NK-92 (cell line): ENCODE results near the gene PRAMEF26.
"Not testable (repeated sequence)": the region's sequence is repeated elsewhere in the genome, so short reads cannot be mapped to it uniquely, and the experiment has no call there.

Experiments
- DNase-seq: peaks from one replicate; lab custom pipeline; 2025; ENCODE audit not compliant: unreplicated experiment; lab: John Stamatoyannopoulos, UW

Gene PRAMEF26

DNA sequence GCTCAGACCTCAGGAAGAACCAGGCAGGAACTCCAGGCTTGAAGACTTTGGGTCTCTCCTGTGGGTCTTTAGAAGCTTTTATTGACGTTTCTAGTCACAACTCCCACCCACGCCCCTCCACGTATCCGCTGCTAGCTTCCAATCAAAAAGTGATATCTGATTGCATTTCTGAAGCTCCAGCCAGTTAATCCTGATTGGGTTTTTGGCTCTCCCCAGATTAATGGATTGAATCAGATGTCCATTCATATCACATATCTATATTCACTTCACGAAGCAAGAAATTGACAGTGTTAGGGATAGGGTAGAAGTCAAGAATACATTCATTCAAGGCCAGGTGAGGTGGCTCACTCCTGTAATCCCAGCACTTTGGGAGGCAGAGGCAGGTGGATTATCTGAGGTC, at the start of gene PRAMEF26:
TSS of gene PRAMEF26 (minus strand) at position 101 of the 400 bp plus-strand sequence. CDS start 2,914 bp downstream, outside the sequence.
- not testable (repeated sequence) for DNase-seq

- not testable (repeated sequence) for DNase-seq
These were observed 45.5 kb upstream of the PRAMEF26 start, which contains the start of gene PRAMEF13 for GRCh38 chr1:13201309-13201708. Gene PRAMEF13, minus strand, starts transcription at chr1:13201409. Its CDS starts 1,820 bp downstream, at chr1:13199589.

- not testable (repeated sequence) for DNase-seq
These were observed 15.7 kb upstream of the PRAMEF26 start, which contains the start of gene PRAMEF9 for GRCh38 chr1:13171548-13171947. Gene PRAMEF9, plus strand, starts transcription at chr1:13171848. Its CDS starts 3,433 bp downstream, at chr1:13175281.

DNA sequence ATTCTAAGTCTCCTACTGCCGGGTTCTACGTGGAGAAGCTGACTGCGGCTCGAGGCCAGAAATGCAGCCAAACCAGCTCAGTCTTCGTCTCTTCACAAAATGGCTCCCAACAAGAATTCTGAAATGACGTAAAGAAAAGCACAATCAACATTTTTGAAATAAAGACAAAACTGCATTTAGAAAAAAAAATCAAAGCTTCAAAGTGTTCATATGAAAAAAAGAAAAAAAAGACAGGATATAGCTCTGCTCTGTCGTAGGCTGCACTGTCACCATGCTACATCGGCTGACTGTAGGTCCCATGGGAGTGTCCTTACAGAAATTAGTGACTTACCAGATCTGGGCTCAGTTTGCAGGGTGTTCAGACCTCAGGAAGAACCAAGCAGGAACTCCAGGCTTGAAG, 9.7 kb upstream of the PRAMEF26 start, which contains the start of gene HNRNPCL4:
TSS of gene HNRNPCL4 (minus strand) at position 101 of the 400 bp plus-strand sequence. CDS start 164 bp downstream, outside the sequence.
- DNase-seq, result not testable (repeated sequence)

DNA sequence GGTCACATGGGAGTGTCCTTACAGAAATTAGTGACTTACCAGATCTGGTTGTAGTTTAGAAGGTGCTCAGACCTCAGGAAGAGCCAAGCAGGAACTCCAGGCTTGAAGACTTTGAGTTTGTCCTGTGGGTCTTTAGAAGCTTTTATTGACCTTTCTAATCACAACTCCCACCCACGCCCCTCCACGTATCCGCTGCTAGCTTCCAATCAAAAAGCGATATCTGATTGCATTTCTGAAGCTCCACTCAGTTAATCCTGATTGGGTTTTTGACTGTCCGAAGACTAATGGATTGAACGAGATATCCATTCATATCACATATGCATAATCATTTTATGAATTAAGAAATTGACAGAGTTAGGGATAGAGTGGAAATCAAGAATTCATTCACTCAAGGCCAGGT, 39.1 kb downstream of the PRAMEF26 start, which contains the start of gene HNRNPCL2:
TSS of gene HNRNPCL2 (minus strand) at position 101 of the 400 bp plus-strand sequence. CDS start 454 bp downstream, outside the sequence.
- DNase-seq, result not testable (repeated sequence)
